HG03064 (cell line): Measurements from ENCODE around the gene PCDHGA6.

Experiments
- ATAC-seq: cut with Tn5 transposase; IDR thresholded peaks from one replicate; pipeline ENCODE4 v1.9.1; 2021; ENCODE audit warnings: low read depth; ENCODE audit not compliant: unreplicated experiment

The PCDHGA6 gene

DNA sequence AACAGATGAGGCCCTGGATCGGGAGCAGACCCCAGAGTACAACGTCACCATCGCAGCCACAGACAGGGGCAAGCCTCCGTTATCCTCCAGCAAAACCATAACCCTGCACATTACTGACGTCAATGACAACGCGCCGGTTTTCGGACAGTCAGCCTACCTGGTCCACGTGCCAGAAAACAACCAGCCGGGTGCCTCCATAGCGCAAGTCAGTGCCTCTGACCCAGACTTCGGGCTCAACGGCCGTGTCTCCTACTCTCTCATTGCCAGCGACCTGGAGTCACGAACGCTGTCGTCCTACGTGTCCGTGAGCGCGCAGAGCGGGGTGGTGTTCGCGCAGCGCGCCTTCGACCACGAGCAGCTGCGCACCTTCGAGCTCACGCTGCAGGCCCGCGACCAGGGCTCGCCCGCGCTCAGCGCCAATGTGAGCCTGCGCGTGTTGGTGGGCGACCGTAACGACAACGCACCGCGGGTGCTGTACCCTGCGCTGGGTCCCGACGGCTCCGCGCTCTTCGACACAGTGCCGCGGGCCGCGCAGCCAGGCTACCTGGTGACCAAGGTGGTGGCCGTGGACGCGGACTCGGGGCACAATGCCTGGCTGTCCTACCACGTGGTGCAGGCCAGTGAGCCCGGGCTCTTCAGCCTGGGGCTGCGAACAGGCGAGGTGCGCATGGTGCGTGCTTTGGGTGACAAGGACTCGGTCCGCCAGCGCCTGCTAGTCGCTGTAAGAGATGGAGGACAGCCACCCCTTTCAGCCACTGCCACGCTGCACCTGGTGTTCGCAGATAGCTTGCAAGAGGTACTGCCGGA is 45.6 kb downstream of the PCDHGA6 start:
- no peak for ATAC-seq

DNA sequence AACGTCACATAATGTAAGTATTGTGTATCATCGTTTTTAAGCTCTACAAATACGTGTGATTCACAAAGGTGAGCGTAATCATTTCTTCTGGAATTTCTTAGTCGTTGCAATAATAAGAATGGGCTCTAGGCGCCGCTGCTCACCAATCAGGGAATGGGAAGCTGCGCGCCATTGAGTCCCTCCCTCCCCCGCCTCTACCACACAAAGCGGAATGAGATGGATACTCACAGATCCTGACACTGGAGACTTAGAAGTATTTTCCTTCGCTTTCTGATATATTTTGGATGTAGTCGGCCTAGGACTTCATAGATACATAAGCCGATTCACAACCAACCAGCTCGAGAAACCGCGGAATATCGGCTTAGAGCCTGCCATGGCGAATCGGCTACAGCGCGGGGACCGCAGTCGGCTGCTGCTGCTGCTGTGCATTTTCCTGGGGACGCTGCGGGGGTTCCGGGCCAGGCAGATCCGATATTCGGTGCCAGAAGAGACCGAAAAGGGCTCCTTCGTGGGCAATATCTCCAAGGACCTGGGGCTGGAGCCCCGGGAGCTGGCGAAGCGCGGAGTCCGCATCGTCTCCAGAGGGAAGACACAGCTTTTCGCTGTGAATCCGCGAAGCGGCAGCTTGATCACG is 47.3 kb downstream of the PCDHGA6 start, which contains the start of gene PCDHGA11:
TSS of gene PCDHGA11 (plus strand) at position 197 of the 634 bp plus-strand sequence. CDS start at position 374, 177 bp downstream.
- peak; percentile 52 for ATAC-seq

DNA sequence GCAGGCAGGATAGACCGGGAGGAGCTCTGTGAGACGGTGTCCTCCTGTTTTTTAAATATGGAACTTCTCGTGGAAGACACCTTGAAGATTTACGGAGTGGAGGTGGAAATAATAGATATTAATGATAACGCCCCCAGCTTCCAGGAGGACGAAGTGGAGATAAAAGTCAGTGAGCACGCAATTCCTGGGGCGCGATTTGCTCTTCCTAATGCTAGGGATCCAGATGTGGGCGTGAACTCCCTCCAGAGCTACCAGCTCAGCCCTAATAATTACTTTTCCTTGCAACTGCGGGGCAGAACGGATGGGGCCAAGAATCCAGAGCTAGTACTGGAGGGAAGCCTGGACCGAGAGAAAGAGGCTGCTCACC is 47.8 kb downstream of the PCDHGA6 start:
- ATAC-seq = no peak

DNA sequence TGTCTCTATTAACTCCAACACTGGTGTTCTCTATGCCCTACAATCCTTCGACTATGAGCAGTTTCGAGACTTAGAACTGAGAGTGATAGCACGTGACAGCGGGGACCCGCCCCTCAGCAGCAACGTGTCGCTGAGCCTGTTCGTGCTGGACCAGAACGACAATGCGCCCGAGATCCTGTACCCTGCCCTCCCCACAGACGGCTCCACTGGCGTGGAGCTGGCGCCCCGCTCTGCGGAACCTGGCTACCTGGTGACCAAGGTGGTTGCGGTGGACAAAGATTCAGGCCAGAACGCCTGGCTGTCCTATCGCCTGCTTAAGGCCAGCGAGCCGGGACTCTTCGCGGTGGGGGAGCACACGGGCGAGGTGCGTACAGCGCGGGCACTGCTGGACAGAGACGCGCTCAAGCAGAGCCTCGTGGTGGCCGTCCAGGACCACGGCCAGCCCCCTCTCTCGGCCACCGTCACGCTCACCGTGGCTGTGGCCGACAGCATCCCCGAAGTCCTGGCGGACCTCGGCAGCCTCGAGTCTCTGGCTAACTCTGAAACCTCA is 49.1 kb downstream of the PCDHGA6 start:
- no peak for ATAC-seq

DNA sequence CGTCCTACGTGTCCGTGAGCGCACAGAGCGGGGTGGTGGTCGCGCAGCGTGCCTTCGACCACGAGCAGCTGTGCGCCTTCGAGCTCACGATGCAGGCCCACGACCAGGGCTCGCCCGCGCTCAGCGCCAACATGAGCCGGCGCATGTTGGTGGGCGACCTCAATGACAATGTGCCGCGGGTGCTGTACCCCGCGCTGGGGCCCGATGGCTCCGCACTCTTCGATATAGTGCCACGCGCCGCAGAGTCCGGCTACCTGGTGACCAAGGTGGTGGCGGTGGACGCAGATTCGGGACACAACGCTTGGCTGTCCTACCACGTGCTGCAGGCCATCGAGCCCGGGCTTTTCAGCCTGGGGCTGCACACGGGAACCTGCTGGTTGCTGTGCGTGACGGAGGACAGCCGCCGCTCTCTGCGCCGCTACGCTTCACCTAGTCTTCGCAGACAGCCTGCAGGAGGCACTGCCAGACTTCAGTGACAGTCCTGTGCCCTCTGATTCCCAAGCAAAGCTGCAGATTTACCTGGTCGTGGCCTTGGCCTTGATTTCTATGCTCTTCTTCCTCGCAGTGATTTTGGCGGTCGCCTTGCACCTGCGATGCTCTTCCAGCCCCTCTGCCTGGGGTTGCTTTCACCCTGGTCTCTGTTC is 54.2 kb downstream of the PCDHGA6 start:
- no peak for ATAC-seq
